Suppressor macrophage (primary cell): ENCODE measurements around the gene SGCD.

Experiments
- DNase-seq, 4 experiments: peaks; one replicate each; pipeline ENCODE4 v3.0.0-alpha.2; 2020 to 2022

SGCD gene

DNA sequence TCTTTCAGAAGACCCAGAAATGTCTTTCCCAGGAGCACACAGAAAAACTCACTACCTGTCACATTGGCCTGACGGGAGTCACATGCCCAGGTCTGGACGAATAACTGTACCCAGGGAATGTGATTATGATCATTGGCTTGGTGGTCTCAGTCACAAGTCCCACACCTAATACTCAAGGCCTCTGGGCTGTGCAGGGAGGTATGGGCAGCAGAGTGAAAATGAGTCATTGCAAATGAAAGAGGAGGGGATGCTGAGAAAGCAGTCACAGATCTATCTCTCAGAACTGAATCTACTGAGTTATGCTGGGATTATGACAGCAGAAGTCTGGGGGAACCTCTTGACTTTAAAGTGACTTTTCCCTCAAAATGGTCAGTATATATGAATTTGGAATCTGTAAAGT lies 36.9 kb downstream of the SGCD start:
- no peak for DNase-seq

DNA sequence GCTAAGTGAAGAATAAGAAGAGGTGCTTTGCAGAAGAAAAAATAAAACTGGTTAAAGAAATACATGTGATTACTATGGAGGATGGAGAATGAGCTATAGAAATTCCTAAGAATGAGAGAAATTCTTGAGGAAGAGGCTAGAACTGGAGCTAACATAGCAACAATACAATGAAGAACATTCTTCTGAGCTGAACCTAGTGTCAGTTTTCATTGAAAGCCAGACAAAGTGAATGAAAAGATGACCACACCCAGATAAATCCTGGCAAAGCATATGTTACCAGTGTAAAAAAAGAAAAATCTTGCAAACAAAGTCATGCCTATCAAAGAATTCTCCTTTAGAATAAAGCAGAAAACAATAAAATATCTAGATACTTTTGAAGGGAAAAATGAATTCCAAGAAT lies 39.6 kb downstream of the SGCD start:
- DNase-seq: no peak

DNA sequence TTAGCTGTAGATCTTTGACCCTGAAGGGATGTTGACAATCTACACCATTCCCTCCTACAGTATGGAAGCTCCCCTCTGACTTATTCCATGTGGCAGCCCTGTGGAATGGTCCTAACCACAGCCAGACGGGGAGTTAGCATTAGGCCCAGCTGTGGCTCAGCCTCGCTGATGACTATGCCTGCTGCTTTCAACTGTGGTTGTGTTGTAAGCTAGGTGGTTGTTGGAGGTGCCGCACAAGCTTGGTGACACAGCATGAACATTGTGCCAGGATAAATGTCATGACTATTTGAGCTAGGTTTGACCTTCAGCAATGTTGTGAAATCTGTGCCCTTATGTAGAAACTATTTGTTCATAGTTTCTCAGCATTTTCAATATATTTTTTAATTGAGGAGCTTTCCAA lies 40.6 kb downstream of the SGCD start:
- no peak for DNase-seq

DNA sequence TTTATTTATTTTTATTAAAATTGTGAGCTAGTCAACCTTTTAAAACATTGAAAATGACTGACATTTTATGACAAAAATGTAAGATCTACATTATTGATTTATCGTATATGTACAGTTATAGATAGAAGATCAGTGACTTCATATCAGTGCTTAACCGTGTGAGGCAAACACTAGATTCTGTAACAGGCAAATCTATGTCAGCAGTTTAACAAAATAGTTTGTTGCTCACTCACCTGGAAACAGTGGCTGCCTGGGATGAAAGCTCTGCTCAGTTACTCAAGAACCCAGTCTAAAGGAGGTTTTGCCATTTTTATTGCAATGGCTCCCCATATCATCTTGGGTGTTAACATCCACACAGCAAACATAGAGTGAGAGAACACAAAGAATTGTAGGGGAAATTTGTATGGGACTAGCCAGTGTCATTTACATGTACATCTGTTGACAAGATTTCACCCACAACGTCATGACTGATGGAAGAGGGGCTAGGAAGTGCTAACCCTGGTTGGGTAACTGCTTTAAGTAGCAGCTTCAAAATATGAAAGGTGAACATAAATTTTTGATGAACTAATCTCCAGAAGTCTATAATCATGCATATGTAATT lies 49.0 kb downstream of the SGCD start:
- DNase-seq: no peak

DNA sequence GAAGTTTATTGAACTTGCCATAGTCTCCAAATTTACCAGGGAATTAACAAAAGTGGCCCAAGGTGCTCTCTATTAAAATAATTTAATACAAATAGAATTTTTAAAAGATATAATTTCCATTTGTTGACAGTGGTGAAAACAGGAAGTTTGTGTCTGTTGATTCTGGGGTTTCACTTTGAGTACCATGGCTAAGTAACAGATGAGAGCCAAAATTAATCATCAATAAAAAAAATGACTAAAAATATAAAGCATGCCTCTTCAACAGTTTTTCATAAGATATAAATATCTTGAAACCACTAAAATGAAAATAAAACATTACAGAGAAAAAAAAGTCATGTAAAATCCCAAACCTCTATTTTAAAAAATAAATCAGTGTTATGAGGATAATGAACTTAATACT lies 49.8 kb downstream of the SGCD start:
- no peak for DNase-seq

DNA sequence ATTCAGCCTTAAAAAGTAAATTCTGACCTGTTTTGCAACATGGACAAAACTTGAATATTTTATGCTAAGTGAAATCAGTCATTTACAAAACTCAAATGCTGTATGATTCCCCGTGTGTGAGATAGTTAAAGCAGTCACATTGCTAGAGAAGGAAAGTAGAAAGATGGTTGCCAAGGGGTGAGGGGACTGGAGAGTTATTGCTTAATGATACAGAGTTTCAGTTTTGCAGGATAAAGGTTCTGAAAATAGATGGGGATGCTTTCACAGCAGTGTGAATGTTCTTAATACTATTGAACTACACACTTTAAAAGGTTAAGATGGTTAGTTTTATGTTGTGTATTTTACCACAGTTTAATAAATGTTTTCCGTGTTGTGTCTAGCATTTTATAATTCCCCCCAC lies 51.2 kb downstream of the SGCD start:
- DNase-seq: no peak

DNA sequence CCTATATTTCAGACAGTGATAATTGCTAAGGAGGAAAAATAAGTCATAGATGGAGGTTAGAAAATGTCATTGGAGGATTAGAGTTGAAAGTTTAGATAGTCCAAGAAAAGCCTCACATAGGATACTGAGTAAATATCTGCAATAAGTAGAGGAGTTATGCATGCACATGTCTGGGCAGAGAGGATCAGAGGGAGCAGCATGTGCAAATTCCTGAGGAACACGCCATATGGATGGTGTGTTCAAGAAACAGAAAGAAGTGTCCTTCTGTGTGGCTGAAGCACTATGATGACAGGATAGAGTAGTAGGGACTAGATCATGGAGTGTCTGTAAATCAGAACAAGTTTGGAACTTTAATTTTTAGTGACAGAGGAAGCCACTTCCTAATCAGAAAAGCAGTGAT lies 52.2 kb downstream of the SGCD start:
- DNase-seq: no peak

DNA sequence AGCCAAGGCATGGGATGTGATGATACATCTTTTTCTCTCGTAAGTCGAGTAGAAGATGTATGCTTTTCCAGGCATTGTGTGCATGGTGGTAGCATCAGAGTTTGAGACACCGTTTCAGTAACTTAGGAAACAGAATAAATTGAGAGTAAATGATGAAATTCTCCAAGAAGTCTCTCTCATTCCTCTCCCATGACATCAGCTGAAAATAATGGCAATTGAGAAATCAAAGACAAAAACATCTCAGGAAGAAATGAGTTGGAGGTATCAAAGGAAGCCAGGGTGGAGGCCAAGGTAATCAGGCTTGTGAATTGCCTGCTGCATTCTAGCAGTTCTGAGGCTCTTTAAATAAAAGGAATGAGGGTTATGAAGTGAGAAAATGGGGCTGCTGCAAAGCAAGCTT lies 53.9 kb downstream of the SGCD start:
- DNase-seq: no peak

DNA sequence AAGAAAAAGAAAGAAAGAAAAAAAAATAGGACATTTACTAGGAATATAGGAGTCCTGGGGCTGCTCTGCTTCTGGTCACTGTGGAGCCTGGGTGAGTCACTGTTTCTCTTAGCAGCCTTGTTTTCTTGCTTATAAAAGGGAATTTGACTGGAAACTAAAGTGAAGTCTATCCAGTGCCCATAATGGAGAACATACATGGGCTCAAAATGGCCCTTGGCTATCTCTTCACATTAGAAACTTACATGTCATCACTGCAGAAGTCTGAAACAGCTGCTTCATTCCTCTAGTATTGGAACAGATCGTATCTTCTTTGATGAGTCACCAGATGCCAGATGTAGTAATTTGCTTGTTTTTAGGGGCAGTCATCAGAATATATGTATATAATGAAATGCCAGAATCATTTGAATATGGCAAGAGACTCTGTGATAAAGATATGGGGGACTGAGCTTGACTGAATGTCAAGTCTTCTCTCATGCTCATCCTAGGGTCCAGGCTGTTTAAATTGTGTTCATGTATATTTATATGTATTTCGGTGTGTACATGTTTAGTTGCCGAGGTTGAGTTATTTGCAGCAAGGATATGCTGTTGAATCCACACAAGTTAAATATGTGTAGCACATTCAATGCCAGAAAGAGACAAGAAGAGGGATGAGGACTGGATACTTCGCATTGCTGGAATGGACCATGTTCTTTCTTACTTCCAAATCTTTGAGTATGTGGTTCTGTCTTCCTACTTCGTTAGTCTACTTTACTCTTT lies 56.7 kb downstream of the SGCD start:
- no peak for DNase-seq

DNA sequence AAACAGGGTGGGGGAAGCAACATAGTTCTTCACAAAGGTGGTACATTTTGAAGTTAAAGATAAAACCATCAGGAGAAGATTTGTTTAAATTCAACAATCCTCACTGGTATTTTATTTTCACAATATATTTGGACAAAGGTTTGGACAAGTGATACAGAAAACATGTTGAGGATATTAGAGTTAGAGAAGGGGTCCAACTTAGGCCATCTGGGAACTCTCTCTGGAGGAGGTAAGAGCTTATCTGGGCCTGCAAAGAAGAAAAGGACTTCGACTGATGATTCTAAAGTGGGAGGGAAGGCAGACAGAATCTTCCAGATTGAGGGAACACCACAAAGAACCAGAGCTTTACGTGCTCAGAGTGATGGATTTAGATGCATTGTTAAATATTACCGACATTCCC lies 58.5 kb downstream of the SGCD start:
- DNase-seq: no peak

DNA sequence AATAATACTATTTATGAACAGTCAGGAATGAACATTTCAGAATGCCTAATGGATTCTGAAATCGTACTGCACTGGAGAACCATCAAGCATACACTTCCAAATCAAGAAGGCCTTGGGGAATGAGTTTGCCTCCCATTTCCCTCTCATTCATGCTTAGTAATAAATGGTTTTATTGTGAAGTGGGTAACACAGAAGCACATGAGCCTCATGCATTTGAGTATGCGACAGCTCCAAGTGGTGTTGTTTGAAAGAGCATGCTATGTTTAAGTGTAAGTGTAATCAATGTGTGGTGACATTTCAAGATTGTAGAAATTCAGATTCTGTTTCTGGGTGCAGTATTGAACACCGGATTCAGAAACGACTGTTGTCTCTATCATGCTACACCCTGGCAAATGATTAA lies 60.0 kb downstream of the SGCD start:
- DNase-seq: no peak

DNA sequence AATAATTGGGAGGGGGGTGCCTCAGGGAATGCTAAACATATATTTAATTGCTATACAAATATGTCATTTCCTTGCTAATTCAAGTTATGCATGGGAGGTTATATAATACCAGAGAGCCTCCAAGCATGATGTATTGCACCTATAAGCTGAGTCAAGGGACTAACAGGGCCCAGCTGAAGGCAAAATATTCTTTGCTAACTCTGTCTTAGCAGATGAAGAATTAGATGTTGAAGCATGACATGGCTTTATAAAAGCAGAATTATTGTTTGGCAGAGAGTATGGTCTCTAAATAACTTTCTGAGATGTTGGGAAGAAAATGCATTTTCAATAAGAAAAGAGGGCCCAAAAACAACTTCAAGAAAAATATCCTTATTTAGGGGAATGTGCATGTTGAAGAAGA lies 60.4 kb downstream of the SGCD start:
- no peak for DNase-seq

DNA sequence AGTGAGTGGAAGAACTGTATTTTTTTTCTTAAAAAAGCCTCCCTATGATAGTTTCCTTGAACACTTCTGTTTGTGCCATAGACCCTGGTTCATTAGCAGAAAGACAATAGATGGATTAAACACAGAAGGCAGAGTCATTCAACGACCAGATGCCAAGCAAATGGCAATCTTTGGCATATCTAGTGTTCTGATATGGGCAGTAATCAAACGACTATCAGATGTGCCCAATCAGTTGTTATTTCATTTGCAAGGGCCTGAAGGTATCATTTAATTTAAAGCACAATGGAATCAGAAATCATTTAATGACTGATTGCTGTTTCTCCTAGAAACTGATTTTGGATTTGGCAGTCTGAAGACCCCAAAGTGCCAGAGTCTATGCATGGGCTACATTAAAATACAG lies 61.3 kb downstream of the SGCD start:
- no peak for DNase-seq

DNA sequence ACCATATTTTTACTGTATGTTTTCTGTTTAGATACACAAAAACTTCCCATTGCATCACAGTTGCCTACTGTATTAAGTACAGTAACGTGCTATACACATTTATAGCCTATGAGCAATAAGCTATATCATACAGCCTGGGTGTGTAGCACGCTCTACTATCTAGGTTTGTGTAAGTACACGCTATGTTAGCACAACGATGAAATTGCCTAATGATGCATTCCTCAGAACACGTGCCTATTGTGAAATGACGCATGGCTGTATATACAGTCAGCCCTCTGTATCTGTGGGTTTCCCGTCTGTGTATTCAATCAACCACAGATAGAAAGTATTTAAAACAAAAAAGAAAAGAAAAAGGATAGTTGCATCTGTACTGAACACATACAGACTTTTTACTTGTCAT lies 64.2 kb downstream of the SGCD start:
- no peak for DNase-seq

DNA sequence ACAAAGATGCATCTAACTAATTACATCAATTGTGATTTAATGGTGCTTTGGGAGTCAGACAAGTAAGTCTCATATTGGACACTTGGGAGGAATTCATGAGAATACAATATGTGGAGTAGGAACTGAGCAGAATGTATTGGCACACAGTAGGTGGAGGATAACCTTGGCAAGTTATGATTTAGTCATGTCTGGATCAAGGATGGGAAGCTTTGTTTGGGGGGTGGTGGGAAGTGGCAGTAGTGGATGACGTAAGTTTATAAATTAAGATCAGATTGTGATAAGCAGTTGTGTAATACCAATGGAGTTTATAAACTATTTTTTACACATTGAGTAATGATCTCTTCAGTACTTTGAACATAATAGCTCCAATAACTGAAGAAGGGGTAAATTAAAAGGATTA lies 67.0 kb downstream of the SGCD start:
- no peak for DNase-seq

DNA sequence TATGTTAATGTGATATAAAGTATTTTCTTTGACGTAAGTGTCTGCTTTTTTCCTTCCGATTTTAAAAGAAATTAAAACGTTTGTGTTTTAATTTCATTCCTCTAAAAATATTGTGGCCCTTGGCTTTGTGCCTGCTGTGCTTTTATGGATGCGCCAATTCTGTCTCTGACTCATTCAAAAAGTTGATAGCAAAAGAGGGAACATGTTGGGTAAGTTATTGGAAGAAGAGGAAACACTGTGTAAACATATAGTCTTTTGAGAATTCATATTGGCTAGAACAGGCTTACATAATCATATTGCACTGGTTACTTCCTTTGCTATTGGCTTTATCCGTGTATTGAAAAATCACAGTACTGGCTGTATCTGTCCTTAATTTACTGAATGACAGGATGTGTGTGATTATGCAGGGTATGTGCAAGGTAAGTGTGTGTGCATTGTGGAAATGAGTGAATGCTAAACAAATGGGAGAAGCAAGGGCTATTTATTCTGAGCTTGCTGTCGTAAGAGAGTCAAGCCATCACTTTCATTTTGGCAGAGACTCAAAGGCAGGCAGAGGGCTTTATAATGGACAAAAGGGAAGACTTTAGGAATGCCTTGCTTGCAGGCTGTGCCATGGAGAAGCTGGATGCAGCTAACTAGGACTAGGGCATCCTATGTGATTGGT lies 67.8 kb downstream of the SGCD start:
- no peak for DNase-seq

DNA sequence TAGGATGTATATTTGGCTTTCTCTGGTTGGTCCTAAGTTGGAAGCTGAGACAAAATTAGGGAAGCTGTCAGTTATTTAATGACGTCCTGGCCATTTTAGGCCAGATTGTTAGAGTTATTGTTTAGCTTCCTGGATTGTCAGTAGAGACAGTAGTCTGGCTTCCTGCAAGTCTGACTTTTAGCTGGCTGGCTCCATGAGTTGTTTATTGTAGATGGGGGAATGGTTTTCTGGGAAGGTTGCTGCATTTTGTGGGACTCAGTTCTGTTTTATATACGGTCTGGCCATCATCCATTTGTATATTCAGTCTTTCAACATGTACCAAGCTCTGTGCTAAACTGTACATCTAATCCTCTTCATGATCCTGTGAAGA lies 68.3 kb downstream of the SGCD start:
- no peak for DNase-seq

DNA sequence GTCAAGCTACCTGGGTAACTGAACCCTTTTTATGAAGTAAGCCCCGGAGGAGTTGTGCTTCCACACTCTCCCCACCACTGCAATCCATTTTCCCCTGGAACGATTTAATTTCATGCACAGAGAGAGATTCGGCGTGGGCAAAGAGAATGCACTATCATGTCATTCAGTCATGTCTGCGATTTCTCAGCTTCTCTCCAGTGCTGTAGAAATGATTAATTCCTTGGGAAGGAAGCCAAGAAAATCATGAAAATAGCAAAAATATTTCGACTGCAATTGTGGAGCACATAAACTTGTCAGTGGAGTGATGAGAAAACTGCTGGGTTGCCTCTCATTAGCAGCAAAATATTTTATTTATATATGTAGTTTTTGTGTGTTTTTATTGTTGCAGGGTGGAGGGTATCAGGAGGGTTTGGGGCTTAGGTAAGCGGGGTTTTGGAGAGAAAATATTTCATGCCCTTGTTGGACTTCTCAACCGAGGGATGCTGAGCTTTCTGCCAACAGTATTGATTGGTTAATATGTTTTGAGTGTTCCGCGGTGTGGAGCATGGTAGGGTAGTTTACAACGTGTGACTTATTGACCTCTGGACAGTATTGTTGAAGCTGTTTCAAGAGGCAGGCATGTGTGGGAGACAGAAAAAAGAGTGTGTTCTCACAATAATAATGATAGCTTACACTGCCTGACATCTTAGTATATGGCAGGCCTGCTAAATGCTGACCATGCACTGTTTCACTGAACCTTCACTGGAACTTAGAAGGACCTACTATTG lies 69.3 kb downstream of the SGCD start:
- DNase-seq: no peak

DNA sequence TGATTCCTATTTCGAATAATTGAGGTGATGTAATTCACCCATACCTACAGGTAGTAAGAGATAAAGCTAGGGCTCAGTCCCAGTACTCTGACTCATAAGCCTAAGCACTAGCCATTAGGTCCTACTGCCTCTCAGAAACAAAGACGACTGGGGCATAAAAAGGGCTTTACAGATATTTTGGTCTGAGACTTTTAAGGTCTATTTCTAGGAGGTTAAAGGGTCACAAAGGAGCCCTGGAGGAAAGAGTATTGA lies 69.8 kb downstream of the SGCD start:
- DNase-seq: no peak

DNA sequence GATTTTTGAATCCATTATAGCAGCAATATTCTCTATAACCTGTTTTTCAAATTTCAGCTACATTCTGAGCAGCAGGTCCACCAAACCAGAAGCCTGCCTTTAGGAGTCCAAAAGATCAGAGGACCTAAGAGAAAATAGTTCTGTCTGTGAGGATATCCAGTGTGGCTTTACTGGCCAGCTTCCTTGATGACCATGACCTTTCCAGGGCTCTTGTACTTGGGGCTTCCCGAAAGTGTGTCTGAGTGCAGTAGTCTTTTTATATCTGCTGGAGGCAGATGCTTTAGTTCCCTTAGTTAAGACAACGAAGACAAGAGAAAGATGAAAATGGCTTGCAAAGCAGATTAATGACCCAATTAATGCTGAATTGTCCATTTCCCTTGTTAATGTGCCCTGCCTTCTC lies 72.4 kb downstream of the SGCD start:
- no peak for DNase-seq

DNA sequence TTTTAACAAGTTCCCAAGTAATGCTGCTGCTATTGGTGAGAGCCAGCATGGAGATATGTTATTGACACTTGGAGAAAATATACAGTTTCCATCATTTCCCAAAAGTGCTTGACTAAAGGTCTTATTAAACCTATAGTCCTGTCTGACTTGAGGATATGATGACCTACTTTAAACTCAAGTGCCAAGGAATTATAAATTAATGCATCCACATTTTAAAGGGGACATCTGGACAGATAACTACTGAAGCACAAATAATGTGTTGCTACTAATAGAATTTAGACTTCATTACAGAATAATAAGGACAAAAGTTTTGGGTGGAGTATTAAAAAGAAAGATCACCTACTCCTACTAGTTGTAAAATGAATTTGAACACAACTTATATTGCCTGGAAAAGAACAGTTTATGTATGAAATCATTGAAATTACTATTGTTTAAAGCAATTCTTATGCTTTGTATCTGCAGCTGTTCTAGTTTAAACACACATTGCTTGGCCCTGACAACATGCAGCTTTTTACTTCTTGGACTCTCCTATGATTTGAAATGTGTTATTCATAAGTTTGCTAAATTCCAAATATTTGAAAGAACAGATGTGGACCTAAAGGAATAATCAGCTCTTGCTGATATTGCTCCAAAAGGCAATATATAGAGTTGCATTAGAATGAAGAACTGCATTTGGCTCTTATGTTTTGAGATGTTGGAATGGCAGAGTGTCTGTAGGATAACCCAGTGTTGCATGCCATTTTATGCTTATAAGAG lies 73.4 kb downstream of the SGCD start:
- DNase-seq: no peak

DNA sequence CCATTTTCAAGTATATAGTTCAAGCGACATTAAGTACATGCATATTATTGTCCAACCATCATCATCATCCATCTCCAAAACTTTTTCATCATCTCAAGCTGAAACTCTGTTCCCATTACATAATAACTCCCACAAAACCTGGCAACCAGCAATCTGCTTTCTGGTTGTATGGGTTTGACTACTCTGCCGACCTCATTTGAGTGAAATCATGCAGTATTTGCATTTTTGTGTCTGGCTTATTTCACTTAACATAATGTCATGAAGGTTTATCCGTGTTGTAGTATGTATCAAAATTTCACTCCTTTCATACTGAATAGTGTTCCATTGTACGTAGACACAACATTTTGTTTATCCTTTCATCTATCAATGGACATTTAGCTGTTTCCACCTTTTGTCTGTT lies 74.8 kb downstream of the SGCD start:
- DNase-seq: no peak

DNA sequence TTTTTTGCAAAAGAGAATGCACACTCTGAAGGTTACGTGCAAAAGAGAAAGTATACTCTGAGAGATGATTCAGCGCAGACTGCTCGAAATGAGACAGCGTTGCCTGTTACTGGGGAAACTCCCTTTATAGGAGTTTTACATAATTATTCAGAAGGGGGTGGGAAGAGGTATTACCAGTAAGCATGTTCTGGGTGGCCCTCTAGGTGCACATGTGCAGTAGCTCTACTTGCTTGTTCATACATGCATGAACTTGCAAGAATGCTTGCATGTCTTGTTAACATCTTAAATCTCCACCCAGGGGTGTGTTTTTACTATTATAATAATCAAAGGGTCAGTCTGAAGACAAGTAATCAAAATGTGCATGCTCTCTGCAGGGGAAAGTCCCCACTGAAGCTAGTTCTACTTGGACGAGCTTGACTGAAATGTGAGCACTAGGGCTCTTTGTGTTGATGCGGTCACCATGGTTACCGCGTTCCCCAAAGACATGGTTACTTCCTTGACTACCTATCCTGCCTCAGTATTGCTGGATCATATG lies 75.5 kb downstream of the SGCD start:
- DNase-seq: no peak
